Body of pancreas (tissue), 4 donors: ENCODE data around the gene PANK3.
"Not testable (repeated sequence)": the region's sequence is repeated elsewhere in the genome, so short reads cannot be mapped to it uniquely, and the experiment has no call there.

ENCODE experiments used
- POLR2A ChIP-seq, 3 donors: fragments of 450-650 bp; IDR thresholded peaks; one replicate each; pipeline ENCODE4 v1.6.1; 2016; ENCODE audit warnings: antibody characterized with exemption in 3 of 3, mild to moderate bottlenecking in 2 of 3
- TF ChIP-seq, protein P1 (sequence below), 7 experiments: fragments of 450-650 bp in 4 of 7; fragments of 200-600 bp in 3 of 7; sonication (generic) in 3 of 7; IDR thresholded peaks; one replicate each; pipeline ENCODE4 v1.5.1; 2016 to 2019; ENCODE audit warnings: antibody characterized with exemption in 7 of 7

DNA sequence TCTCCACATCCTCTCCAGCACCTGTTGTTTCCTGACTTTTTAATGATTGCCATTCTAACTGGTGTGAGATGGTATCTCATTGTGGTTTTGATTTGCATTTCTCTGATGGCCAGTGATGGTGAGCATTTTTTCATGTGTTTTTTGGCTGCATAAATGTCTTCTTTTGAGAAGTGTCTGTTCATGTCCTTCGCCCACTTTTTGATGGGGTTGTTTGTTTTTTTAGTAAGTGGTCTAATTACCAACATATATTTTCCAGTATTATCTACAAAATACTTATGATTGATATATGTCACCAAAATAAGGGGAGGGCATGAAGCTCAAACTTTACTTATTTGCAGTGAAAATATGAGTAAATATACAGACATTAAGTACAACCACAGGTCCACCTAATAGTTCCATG lies 5.0 kb downstream of the PANK3 start:
- TF ChIP-seq, protein P1, sequence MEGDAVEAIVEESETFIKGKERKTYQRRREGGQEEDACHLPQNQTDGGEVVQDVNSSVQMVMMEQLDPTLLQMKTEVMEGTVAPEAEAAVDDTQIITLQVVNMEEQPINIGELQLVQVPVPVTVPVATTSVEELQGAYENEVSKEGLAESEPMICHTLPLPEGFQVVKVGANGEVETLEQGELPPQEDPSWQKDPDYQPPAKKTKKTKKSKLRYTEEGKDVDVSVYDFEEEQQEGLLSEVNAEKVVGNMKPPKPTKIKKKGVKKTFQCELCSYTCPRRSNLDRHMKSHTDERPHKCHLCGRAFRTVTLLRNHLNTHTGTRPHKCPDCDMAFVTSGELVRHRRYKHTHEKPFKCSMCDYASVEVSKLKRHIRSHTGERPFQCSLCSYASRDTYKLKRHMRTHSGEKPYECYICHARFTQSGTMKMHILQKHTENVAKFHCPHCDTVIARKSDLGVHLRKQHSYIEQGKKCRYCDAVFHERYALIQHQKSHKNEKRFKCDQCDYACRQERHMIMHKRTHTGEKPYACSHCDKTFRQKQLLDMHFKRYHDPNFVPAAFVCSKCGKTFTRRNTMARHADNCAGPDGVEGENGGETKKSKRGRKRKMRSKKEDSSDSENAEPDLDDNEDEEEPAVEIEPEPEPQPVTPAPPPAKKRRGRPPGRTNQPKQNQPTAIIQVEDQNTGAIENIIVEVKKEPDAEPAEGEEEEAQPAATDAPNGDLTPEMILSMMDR (IDR thresholded peaks at IDR 0.05), result not testable (repeated sequence)
- TF ChIP-seq POLR2A (IDR thresholded peaks at IDR 0.05), result not testable (repeated sequence)
